Endothelial cell of umbilical vein (primary cell): ENCODE measurements around the gene LIN7A. TPM values are rescaled to one million over a fixed set of nuclear protein-coding genes. Genes with fewer than 3 reads are reported as not detected.

Experiments used
- BruUV-seq: library from RNA; stranded (reverse); fragments of 400-500 nt; replicated peaks from 2 replicates; lab custom pipeline; 2021; lab: Mats Ljungman, UMichigan
- CTCF ChIA-PET: fragments of 300-600, 350-600 bp; sonication (Branson Sonifier 250); formaldehyde crosslinking; loops from one replicate; lab custom pipeline; 2021; ENCODE audit warnings: antibody characterized with exemption, inconsistent platforms; lab: Charles Lee
- POLR2A ChIA-PET: fragments of 300-600, 350-600 bp; sonication (Branson Sonifier 250); formaldehyde crosslinking; loops from one replicate; lab custom pipeline; 2021; ENCODE audit warnings: antibody characterized with exemption, inconsistent platforms; lab: Charles Lee
- DNase-seq: peaks from one replicate; pipeline ENCODE4 v3.0.0-alpha.2; 2011; ENCODE audit warnings: low read depth, low spot score
- FAIRE-seq: peaks from 2 replicates; lab custom pipeline; 2011; peaks lifted over from hg19 to GRCh38; lab: Jason Lieb, UNC
- H2AFZ ChIP-seq: 2 replicates; pipeline ENCODE4 v1.6.0; 2012; ENCODE audit warnings: low read depth, low read length, control low read depth, inconsistent platforms
- H3K27ac ChIP-seq: 2 replicates; pipeline ENCODE4 v1.5.1; 2011; ENCODE audit warnings: low read depth, mild to moderate bottlenecking, control low read depth, low read length, moderate library complexity; ENCODE audit not compliant: insufficient read depth
- H3K27me3 ChIP-seq, 2 experiments: 2 replicates each; pipeline versions ENCODE4 v1.6.0 to v1.6.1; 2011; ENCODE audit warnings: low read length in 2 of 2, mixed read lengths in 1 of 2; ENCODE audit not compliant: control insufficient read depth in 2 of 2, insufficient read depth in 2 of 2
- H3K36me3 ChIP-seq, 2 experiments: 2 replicates in 1 of 2; 3 replicates in 1 of 2; pipeline ENCODE4 v1.5.1; 2011; ENCODE audit warnings: low read length in 2 of 2, mild to moderate bottlenecking in 1 of 2, moderate library complexity in 1 of 2; ENCODE audit not compliant: control insufficient read depth in 2 of 2, insufficient read depth in 2 of 2; ENCODE audit errors: extremely low read depth in 1 of 2
- H3K4me1 ChIP-seq: 3 replicates; pipeline ENCODE4 v1.5.1; 2011; ENCODE audit warnings: mild to moderate bottlenecking, low read length; ENCODE audit not compliant: control insufficient read depth, insufficient read depth; ENCODE audit errors: extremely low read depth
- H3K4me2 ChIP-seq: 2 replicates; pipeline ENCODE4 v1.6.1; 2011; ENCODE audit warnings: low read length, control low read depth, mixed read lengths; ENCODE audit not compliant: insufficient read depth
- H3K4me3 ChIP-seq, 3 experiments: fragments of 200-600 bp in 1 of 3; sonication (generic), shearing (Covaris generic) in 1 of 3; replicated peaks in 1 of 3; 2 replicates each; pipeline ENCODE4 v1.5.1; 2011 to 2016; ENCODE audit warnings: control low read depth in 3 of 3, low read length in 3 of 3, mild to moderate bottlenecking in 2 of 3, inconsistent platforms in 1 of 3, low read depth in 1 of 3, moderate library complexity in 1 of 3; ENCODE audit not compliant: insufficient read depth in 1 of 3
- H3K79me2 ChIP-seq: 2 replicates; pipeline ENCODE4 v1.6.0; 2012; ENCODE audit warnings: low read length, inconsistent platforms; ENCODE audit not compliant: control insufficient read depth, insufficient read depth
- H3K9ac ChIP-seq: replicated peaks from 2 replicates; pipeline ENCODE3; 2011; ENCODE audit warnings: low read length, control low read depth; ENCODE audit not compliant: insufficient read depth; ENCODE audit errors: extremely low read depth
- H3K9me1 ChIP-seq: replicated peaks from 3 replicates; pipeline ENCODE4 v1.6.0; 2011; ENCODE audit warnings: mild to moderate bottlenecking, low read length; ENCODE audit not compliant: control insufficient read depth, insufficient read depth; ENCODE audit errors: extremely low read depth
- H3K9me3 ChIP-seq: replicated peaks from 2 replicates; pipeline ENCODE4 v1.5.1; 2012; ENCODE audit warnings: low read length, inconsistent platforms; ENCODE audit not compliant: control insufficient read depth, insufficient read depth
- H4K20me1 ChIP-seq: replicated peaks from 2 replicates; pipeline ENCODE3; 2011; ENCODE audit warnings: mild to moderate bottlenecking, low read length; ENCODE audit not compliant: control insufficient read depth, insufficient read depth; ENCODE audit errors: extremely low read depth
- CTCF ChIP-seq, 2 donors: IDR thresholded peaks; 1 replicate in 1 of 2; 2 replicates in 1 of 2; pipeline ENCODE4 v1.5.1; 2011; ENCODE audit warnings: low read length in 2 of 2, mild to moderate bottlenecking in 2 of 2, moderate library complexity in 2 of 2, control low read depth in 1 of 2, inconsistent platforms in 1 of 2, low read depth in 1 of 2; ENCODE audit not compliant: insufficient read depth in 1 of 2; ENCODE audit errors: extremely low read depth in 1 of 2
- EZH2 ChIP-seq: IDR thresholded peaks from 2 replicates; pipeline ENCODE4 v1.6.1; 2012; ENCODE audit warnings: borderline replicate concordance, low read depth, mild to moderate bottlenecking, moderate library complexity, low read length, inconsistent platforms; ENCODE audit not compliant: severe bottlenecking
- FOS ChIP-seq: IDR thresholded peaks from 2 replicates; pipeline ENCODE4 v1.6.1; 2011; ENCODE audit warnings: mild to moderate bottlenecking, low read length, moderate library complexity, borderline replicate concordance; ENCODE audit not compliant: insufficient read depth
- GATA2 ChIP-seq: IDR thresholded peaks from 2 replicates; pipeline ENCODE4 v1.7.0; 2011; ENCODE audit warnings: low read depth, mild to moderate bottlenecking, moderate library complexity, mixed read lengths, low read length; ENCODE audit not compliant: insufficient read length, insufficient read depth
- JUN ChIP-seq: IDR thresholded peaks from 2 replicates; pipeline ENCODE4 v1.6.1; 2011; ENCODE audit warnings: borderline replicate concordance, low read depth; ENCODE audit not compliant: insufficient read length, insufficient read depth
- MAX ChIP-seq: IDR thresholded peaks from 2 replicates; pipeline ENCODE4 v1.6.1; 2011; ENCODE audit not compliant: insufficient read depth, insufficient read length
- MYC ChIP-seq: IDR thresholded peaks from one replicate; pipeline ENCODE4 v1.6.1; 2011; ENCODE audit warnings: mild to moderate bottlenecking, low read depth, low read length
- POLR2A ChIP-seq: IDR thresholded peaks from 2 replicates; pipeline ENCODE4 v1.6.1; 2012; ENCODE audit warnings: low read depth, mild to moderate bottlenecking, control low read depth, low read length
- POLR2AphosphoS5 ChIP-seq: IDR thresholded peaks from 2 replicates; pipeline ENCODE4 v1.6.1; 2012; ENCODE audit warnings: low read depth, mild to moderate bottlenecking, control low read depth, low read length, moderate library complexity; ENCODE audit not compliant: insufficient read depth
- dilution Hi-C: fragments of 300-500 bp; cut with MboI; formaldehyde crosslinking; loops from one replicate; pipeline ENCODE4 v1.15.0; 2019; ENCODE audit warnings: low sequenced_read_pairs; ENCODE audit not compliant: extremely low pct_ligation_motif_present
- intact Hi-C: fragments of 100-400 bp; cut with micrococcal nuclease; formaldehyde crosslinking; loops from one replicate; pipeline ENCODE4 v1.10.0; 2022
- polyA plus RNA-seq, 4 experiments: library from polyadenylated mRNA; depleted of rRNA in 3 of 4; stranded (reverse) in 3 of 4; unstranded in 1 of 4; fragments of >200 nt; gene quantifications; 2 replicates each; pipeline versions ENCODE4 v1.2.1 to v1.2.3, GENCODE V29; 2011 to 2012; ENCODE audit warnings: missing spikeins in 1 of 4
- total RNA-seq: library from RNA; stranded (reverse); gene quantifications from 2 replicates; pipeline ENCODE4 v1.2.3, GENCODE V29; 2021

Gene LIN7A
- total and polyA plus RNA-seq, 2 donors (not counting 3 experiments of a cell fraction or from before 2014, with no cell fraction given): 1.6 to 4.3 TPM

GRCh38 chr12:80924437-80924836, 13.3 kb downstream of the LIN7A start:
- BruUV-seq: no TSS peak
- Histone ChIP-seq H3K36me3 (no peaks in the 10 kb centered on the region), H3K79me2 (no peaks in the 10 kb centered on the region), H3K4me3 (no peak overlapping the region), H3K4me1 (no peaks in the 10 kb centered on the region), H3K9ac (no peak overlapping the region), H4K20me1 (no peaks in the 10 kb centered on the region), H2AFZ (no peak overlapping the region), H3K27ac (no peak overlapping the region), H3K9me3 (no peaks in the 10 kb centered on the region), H3K27me3 (no peaks in the 10 kb centered on the region), H3K4me2 (no peak overlapping the region), H3K9me1 (no peaks in the 10 kb centered on the region)
- FAIRE-seq: no peak
- CTCF ChIA-PET: interaction anchor here (0.9 kb wide), 1 partner anchor 87 kb away, joined by 3 read pairs; no protein-coding TSS in a partner anchor
- intact Hi-C loops: no loop called here
- no peak for DNase-seq
- TF ChIP-seq POLR2AphosphoS5 (no peak), MYC (no peak), GATA2 (no peak), JUN (no peak), FOS (no peak), POLR2A (no peak), CTCF (IDR thresholded peaks at IDR 0.05; ENCODE audit: extremely low read depth in 1 of 2, insufficient read depth in 1 of 2, low read depth in 1 of 2, low read length in 2 of 2) (no peak), EZH2 (no peak), MAX (no peak)
- POLR2A ChIA-PET: no interaction called here
- dilution Hi-C loops: no loop called here
